Uterus (tissue), 2 donors: ENCODE results near the gene ILF3.

ENCODE experiments used
- CTCF ChIP-seq, 4 experiments: fragments of 200-600 bp in 2 of 4; fragments of 450-650 bp in 2 of 4; sonication (generic) in 2 of 4; IDR thresholded peaks; one replicate each; pipeline ENCODE4 v1.5.1; 2016 to 2019; ENCODE audit warnings: antibody characterized with exemption in 4 of 4, mild to moderate bottlenecking in 2 of 4, moderate library complexity in 1 of 4
- POLR2A ChIP-seq, 2 donors: fragments of 450-650 bp; IDR thresholded peaks; one replicate each; pipeline ENCODE4 v1.6.1; 2016; ENCODE audit warnings: antibody characterized with exemption in 2 of 2, mild to moderate bottlenecking in 1 of 2, moderate library complexity in 1 of 2

GRCh38 chr19:10691883-10692282 lies 37.7 kb downstream of the ILF3 start:
- TF ChIP-seq CTCF (IDR thresholded peaks at IDR 0.05) (no peak), POLR2A (IDR thresholded peaks at IDR 0.05) (no peak)
